Vagina (tissue), 2 donors: ENCODE measurements around the gene TMPRSS11A.

Experiments
- POLR2A ChIP-seq, 2 donors: fragments of 450-650 bp; IDR thresholded peaks; one replicate each; pipeline ENCODE4 v1.6.1; 2017; ENCODE audit warnings: antibody characterized with exemption in 2 of 2, mild to moderate bottlenecking in 2 of 2, moderate library complexity in 2 of 2
- TF ChIP-seq, protein P1 (sequence below), 3 experiments: fragments of 450-650 bp in 2 of 3; fragments of 200-600 bp in 1 of 3; sonication (generic) in 1 of 3; IDR thresholded peaks; one replicate each; pipeline ENCODE4 v1.5.1; 2017 to 2019; ENCODE audit warnings: antibody characterized with exemption in 3 of 3, mild to moderate bottlenecking in 2 of 3, moderate library complexity in 2 of 3

DNA sequence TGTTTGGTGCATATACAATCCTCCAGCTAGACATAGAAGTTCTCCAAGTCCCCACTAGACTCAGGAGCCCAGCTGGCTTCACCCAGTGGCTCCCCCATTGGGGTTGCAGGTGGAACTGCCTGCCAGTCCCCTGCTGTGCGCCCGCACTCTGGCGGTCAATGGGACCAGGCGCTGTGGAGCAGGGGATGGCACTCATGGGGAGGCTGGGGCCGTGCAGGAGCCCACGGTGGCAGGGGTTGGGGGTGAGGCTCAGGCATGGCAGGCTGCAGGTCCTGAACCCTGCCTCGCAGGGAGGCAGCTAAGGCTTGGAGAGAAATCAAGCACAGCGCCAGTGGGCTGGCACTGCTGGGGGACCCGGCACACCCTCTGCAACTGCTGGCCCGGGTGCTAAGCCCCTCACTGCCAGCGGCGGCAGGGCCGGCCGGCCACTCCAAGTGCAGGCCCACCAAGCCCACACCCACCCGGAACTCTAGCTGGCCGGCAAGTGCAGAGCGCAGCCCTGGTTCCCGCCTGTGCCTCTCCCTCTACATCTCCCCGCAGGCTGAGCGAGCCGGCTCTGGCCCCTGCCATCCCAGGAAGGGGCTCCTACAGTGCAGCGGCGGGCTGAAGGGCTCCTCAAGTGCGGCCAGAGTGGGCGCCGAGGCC is 66.8 kb downstream of the TMPRSS11A start:
- TF ChIP-seq, protein P1, sequence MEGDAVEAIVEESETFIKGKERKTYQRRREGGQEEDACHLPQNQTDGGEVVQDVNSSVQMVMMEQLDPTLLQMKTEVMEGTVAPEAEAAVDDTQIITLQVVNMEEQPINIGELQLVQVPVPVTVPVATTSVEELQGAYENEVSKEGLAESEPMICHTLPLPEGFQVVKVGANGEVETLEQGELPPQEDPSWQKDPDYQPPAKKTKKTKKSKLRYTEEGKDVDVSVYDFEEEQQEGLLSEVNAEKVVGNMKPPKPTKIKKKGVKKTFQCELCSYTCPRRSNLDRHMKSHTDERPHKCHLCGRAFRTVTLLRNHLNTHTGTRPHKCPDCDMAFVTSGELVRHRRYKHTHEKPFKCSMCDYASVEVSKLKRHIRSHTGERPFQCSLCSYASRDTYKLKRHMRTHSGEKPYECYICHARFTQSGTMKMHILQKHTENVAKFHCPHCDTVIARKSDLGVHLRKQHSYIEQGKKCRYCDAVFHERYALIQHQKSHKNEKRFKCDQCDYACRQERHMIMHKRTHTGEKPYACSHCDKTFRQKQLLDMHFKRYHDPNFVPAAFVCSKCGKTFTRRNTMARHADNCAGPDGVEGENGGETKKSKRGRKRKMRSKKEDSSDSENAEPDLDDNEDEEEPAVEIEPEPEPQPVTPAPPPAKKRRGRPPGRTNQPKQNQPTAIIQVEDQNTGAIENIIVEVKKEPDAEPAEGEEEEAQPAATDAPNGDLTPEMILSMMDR (IDR thresholded peaks at IDR 0.05): no peak
- no peak for TF ChIP-seq POLR2A (IDR thresholded peaks at IDR 0.05)
